EH (cell line): ENCODE measurements around the gene AOX1.
"Not testable (repeated sequence)": the region's sequence is repeated elsewhere in the genome, so short reads cannot be mapped to it uniquely, and the experiment has no call there.

Source experiments
- DNase-seq: peaks from one replicate; pipeline ENCODE4 v3.0.0-alpha.2; 2015; ENCODE audit warnings: low read depth

Gene AOX1

DNA sequence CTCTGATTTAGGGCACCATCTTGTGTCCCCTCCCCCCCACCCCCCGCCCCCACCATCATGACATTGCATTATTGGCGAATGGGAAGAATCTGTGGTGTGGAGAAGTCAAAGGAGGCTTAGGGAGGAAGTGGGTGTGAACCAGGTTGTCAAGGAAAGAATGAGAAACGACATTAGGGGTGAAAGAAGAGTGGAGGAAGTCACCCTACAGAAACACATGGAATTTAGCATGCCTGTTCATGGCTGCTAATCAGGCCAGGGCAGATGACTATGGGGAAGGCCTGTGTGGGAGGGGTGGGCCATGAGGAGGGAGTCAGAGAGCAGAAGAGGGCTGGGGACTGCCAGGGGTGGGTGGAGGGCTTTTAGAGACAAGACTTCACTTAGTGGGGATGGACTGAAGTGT, 81.6 kb downstream of the AOX1 start:
- no peak for DNase-seq

- no peak for DNase-seq
These were observed 82.7 kb downstream of the AOX1 start for GRCh38 chr2:200668478-200668877.

DNA sequence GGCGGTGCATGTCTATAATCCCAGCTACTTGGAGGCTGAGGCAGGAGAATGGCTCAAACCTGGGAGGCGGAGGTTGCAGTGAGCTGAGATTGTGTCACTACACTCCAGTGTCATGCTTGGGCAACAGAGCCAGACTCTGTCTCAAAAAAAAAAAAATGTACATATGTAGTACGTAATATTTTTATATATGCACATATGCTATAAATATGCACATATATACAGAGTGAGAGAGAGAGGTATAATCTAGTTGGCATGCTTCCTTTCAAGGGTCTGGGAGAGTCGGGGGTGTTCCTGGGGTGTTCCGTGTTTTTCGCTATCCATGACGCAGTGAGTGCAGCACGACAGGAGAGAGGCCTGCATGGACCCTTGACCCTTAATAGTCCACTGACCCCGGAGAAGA, 83.5 kb downstream of the AOX1 start:
- no peak for DNase-seq

- no peak for DNase-seq
These were observed 84.5 kb downstream of the AOX1 start for GRCh38 chr2:200670313-200670712.

DNA sequence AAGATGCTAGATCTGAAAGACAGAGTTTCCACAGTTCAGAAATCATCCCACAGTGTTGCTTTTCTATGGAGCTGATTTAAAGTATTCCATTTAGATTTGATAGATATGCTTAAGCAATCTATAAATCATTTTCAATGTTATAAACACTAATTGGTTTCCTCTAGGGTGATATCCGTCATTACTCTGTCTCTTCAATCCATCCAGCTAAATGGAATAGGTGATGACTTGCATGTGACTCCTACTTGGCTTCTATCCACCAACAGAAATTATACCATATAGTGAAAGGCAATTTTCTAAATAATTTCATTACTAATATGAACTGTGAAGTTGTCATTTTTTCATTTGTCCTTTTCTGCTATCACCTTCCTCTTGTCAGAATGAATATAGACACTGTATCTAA, 84.9 kb downstream of the AOX1 start:
- DNase-seq = no peak

DNA sequence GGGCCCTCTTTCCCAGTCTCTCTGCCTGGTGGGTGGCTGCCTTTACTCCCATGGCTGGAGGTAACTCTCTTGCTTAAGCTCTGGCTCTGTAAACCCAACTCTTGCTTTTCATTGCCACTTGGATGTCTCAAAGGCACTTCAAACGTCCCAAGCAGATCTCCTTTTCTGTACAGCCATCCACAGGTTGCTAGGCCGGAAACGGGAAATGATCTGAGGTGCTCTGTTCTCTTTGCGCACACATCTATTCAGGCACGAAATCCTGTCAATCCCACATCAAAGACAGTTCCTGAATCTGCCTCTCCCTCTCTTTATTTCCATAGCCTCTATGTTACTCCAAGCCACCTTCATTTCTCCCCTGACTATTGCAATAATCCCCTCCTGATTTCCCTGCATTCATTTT, 87.4 kb downstream of the AOX1 start:
- no peak for DNase-seq

GRCh38 chr2:200674837-200675236, 89.0 kb downstream of the AOX1 start:
- no peak for DNase-seq

- DNase-seq = no peak
These were observed 91.4 kb downstream of the AOX1 start for GRCh38 chr2:200677171-200677570.

- DNase-seq = peak; percentile 50
These were observed 92.1 kb downstream of the AOX1 start for GRCh38 chr2:200677721-200678532.

GRCh38 chr2:200679127-200679526, 93.3 kb downstream of the AOX1 start:
- no peak for DNase-seq

GRCh38 chr2:200679535-200679934, 93.7 kb downstream of the AOX1 start:
- peak; percentile 26 for DNase-seq

DNA sequence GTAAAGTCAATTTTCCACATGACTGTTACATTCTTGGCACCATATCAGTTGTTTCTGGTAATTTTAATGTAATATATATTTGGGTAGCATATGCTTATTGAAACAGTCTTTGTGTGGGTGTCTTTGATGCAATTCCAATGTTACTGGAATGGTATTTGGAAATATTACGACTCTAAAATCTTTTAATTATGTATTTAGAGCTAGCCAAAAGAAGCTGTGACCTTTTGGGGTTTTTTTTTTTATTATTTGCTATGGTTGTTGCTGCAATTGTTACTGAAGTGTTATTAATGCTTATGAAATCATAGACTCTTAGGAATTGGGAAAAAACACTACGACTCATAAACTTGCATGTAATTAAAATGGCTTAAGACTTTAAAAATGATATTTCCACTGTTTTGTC, 95.9 kb downstream of the AOX1 start:
- DNase-seq = no peak

GRCh38 chr2:200682407-200682806, 96.6 kb downstream of the AOX1 start:
- not testable (repeated sequence) for DNase-seq

DNA sequence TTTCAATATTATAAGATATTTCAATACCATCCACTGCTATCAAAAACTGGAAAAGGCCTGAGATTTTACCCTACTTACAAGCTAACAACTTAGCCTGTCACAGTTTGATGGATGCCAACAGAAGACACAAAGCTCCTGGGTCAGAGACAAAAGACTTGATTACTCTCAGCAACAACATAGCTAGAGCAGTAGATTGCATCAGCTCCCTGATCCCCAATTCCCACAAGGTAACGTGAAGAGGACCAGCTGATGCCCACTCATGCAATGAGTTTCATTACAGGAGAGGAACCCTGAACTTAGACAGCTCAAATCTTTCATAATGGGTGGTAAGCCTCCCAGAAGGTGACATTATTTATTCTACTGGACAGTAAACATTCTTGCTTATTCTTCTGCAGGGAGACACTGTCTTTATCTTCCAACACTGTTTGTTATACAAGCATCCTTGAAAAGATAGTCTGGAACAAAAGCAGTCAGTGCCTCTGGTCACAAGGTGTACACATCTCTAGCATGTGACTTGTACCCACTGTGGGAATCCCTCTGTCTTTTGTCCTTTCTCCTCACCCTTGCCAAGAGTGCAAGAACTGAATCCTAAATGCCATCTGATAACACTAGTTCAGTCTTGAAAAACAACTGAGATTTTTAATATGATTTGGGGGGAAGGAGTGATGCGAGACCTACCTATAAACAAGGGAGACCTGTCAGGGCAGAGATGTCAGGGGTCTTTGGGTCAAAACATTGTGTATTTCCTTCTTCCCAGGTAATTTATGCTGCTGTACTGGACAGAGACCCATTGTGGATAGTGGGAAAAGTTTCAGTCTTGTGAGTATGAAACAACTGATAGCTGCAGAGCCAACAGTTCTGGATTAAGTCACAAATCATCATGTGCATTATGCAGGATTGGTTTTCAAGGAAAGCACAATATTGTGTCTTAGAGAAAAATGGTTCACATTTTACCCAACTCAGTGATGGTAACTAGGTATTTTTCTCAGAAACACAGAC, 102.4 kb downstream of the AOX1 start:
- no peak for DNase-seq

GRCh38 chr2:200689115-200689514, 103.3 kb downstream of the AOX1 start:
- no peak for DNase-seq

- no peak for DNase-seq
These were observed 108.1 kb downstream of the AOX1 start for GRCh38 chr2:200693836-200694470.

DNA sequence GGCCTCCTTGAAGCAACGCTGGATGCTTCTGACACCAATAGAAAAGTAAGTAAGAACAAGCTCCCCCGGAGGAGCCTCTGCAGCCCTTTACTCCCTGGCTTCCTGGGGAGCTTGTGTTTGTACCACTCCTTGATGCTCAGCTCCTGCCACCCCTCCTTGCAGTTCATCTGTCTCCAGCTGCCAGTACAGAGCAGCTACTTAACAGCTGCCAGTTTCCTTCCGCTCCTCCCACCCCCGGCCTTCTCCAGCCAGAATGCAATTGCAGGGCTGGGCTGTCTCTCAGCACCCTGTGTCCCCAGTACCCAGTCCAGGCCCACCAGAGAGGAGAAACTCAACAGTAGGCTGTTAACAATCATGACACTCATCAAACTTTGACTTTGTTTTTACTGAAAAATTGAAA, 109.4 kb downstream of the AOX1 start:
- no peak for DNase-seq

DNA sequence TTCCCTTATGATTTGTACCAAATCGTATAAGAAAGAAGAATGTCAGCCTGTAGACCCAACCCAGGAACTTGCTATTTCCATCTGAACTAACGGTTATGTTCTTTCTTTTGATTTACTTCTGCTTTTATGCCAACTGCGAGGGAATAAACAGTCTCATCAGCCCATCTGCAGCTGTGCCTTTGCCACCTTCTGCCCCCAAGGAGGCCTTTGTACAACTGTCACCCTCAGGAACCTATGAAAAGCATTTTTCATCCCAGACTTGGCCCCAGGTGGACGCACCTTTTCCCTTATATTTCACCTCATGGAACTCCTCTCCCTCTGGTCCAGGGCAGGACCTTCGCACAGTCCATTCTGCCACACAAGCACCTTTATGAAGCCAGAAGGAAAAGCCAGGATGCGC, 109.8 kb downstream of the AOX1 start:
- DNase-seq = no peak

DNA sequence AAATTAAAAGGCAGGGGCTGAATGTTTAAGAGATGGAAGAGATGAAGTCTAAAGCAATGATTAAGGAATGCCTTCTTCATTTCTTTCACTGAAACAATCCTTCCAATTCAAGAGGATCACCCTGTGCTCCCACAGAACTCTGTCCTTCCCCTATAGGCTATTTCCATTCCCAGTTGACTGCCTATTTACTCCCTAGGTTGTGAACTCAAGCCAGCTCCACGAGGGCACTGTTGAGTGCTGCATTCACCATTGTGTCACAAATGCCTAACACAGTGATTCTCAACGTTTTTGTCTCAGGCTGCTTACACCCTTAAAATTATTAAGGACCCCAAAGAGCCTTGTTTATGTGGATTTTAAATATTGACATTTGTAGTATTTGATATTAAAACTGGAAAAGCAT, 112.4 kb downstream of the AOX1 start:
- no peak for DNase-seq

DNA sequence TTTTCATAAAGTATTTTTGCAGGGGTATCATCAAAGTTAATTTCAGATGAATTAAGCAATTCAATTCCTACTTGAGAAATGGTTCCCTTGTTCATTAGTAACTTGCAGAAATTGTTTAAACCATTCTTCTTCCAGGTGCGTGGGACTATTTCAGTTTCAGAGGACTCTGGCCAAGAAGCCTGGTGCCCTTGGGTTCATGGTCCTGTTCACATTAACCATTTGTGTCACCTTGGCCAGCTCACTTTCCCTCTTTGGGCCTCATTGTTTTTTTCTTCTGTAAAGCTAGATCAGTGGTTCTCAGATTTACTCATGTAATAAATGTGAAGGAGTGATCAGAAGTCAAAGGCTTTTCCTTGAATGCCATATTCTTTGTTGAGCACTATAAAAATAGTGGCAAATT, 113.5 kb downstream of the AOX1 start:
- DNase-seq = no peak

- no peak for DNase-seq
These were observed 115.0 kb downstream of the AOX1 start for GRCh38 chr2:200700856-200701255.

DNA sequence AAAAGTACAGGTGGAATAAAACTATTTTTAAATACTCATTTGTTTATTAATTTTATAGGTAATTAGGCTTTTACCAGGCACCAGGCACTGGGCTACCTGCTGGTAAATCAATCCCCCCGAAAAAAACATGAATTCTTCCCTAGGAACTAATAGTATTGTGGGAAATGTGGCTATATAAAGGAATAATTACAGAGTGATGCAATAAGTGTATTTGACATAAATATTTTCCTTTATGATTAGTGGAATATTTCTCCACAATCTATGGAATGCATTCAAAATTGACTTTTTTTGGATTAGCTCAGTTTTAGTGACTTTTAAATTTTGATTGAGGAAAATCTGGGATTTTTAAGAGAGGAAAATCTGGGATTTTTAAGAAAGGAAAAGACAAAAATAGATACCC, 116.2 kb downstream of the AOX1 start:
- DNase-seq = no peak
